Nasal cavity respiratory epithelium epithelial cell of viscerocranial mucosa (primary cell): ENCODE measurements around the gene MMP8. TPM values are rescaled to one million over a fixed set of nuclear protein-coding genes. Genes with fewer than 3 reads are reported as not detected.

Experiments
- total RNA-seq: library from RNA; depleted of rRNA; stranded (reverse); fragments of >200 nt; gene quantifications from 2 replicates; pipeline ENCODE4 v1.2.3, GENCODE V29; 2014

The MMP8 gene, protein sequence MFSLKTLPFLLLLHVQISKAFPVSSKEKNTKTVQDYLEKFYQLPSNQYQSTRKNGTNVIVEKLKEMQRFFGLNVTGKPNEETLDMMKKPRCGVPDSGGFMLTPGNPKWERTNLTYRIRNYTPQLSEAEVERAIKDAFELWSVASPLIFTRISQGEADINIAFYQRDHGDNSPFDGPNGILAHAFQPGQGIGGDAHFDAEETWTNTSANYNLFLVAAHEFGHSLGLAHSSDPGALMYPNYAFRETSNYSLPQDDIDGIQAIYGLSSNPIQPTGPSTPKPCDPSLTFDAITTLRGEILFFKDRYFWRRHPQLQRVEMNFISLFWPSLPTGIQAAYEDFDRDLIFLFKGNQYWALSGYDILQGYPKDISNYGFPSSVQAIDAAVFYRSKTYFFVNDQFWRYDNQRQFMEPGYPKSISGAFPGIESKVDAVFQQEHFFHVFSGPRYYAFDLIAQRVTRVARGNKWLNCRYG
- total RNA-seq = not detected in 2 replicates

DNA sequence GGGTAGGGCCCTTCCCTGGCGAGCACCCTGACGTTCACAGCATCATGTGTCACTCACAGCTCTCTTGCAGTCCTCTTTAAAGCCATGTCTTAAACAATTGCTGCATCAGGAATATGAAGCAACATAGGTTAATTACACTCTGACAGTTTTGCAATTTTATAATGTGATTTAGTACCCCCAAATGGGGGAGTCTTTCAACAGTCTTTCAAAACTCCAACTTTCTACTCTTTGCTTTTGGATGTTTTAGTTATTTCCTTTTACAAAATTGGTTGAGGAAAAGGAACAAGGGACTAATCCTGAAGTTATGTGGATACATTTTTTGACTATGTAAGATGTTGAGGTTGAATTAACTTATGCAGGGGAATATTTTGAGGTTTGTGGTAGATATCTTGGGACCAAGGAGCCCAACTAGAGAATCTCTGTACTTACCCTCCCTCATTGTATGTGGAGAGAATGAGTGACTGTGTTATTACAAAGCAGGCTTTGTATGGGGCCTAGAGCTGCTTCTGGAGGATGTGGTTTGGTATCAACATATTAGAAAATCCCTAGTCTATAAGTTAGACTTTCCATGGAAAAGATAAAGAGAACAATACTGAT, at the start of gene MMP8:
Gene MMP8, minus strand, starts transcription at position 51 of the 597 bp plus-strand sequence. CDS start 99 bp downstream, outside the sequence.

DNA sequence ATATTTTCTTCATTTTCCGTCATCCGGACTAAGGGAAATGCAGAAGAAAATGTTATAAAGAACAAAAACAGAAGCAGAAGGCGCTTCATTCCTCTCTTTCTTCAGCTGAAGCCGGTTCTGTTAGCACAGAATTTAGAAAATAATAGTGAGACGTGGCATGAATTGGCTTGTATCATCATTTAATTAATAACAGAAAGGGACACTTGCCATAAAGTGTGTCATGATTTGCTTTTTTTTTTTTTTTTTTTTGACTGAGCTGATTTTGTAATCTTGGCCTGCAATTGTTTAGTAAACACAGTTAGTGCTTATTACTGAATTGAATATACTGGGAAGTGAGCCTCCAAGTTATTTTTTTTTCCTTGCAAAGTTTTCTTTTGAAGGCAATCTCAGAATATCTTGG, 19.1 kb downstream of the MMP8 start, which contains the start of gene MMP27:
Gene MMP27, minus strand, starts transcription at position 144 of the 400 bp plus-strand sequence. Its CDS starts 55 bp downstream, at position 89.

Other genes starting within 250 kb of the MMP8 start
- gene MMP7, start 194.2 kb downstream of the MMP8 start, total RNA-seq = 5.0 TPM in 1 of 2 replicates, not detected in the other
- gene MMP20, start 99.6 kb downstream of the MMP8 start, total RNA-seq = not detected in 2 replicates
- gene MMP27, start 19.2 kb downstream of the MMP8 start, total RNA-seq = not detected in 2 replicates
- 0.93 and 10.3 TPM in 2 replicates for gene MMP10, start 55.7 kb upstream of the MMP8 start, total RNA-seq
- 3.2 and 150 TPM in 2 replicates for gene MMP1, start 73.2 kb upstream of the MMP8 start, total RNA-seq
- gene MMP3, start 118.7 kb upstream of the MMP8 start, total RNA-seq = 0.34 and 0.36 TPM in 2 replicates
- 1.5 TPM in 1 of 2 replicates, not detected in the other for gene MMP12, start 150.0 kb upstream of the MMP8 start, total RNA-seq
- 0.07 TPM in 1 of 2 replicates, not detected in the other for gene MMP13, start 230.8 kb upstream of the MMP8 start, total RNA-seq